ENCODE results near the gene ZNF839.

Gene ZNF839

DNA sequence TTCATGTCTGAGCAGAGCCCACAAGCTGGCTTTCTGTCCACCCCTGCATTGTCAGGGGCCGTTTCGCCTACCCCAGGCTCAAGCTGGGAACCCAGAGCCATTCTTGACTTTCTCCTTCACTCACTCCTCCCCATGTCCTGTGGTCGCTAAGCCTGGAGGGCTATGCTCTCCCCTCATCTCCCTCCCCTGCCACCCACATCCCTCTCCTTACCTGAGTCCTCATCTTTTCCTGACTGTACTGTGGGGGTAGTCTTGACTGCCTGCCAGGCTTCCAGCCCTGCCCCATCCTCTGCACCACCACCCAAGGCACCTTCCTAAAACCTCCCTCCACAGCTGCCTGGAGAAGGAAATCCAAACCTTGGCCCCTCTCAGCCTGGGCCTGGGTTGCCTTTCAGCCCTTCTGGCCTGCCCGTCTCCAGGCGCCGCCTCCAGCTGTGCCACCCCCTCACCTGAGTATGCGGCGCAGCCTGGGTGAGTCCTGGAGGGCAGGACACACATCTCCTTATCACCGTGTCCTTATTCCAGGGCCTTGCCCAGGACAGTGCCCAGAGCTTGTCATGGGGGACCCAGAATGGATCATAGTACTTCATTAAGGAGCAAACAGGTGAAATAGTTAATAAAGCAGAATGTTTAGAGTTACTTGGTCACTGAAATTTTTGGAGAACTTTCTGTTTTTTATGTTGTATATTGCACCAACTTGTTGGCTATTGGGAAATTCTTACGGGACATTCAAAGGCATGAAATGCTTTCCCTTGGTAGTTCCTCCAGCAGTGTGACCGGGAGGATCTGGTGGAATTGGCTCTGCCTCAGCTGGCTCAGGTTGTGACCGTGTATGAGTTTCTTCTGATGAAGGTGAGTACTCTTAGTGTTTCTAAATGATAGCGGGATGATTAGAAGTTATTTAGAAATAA lies 14.5 kb downstream of the ZNF839 start:
- no peak for DNase-seq (ENCODE audit: low read depth)
- TF ChIP-seq, protein P1, sequence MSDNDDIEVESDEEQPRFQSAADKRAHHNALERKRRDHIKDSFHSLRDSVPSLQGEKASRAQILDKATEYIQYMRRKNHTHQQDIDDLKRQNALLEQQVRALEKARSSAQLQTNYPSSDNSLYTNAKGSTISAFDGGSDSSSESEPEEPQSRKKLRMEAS (IDR thresholded peaks at IDR 0.05; ENCODE audit: low read depth, low read length): no peak
- no peak for TF ChIP-seq POLR2A (IDR thresholded peaks at IDR 0.05; ENCODE audit: extremely low read depth, insufficient read length)
- TF ChIP-seq, protein P2, sequence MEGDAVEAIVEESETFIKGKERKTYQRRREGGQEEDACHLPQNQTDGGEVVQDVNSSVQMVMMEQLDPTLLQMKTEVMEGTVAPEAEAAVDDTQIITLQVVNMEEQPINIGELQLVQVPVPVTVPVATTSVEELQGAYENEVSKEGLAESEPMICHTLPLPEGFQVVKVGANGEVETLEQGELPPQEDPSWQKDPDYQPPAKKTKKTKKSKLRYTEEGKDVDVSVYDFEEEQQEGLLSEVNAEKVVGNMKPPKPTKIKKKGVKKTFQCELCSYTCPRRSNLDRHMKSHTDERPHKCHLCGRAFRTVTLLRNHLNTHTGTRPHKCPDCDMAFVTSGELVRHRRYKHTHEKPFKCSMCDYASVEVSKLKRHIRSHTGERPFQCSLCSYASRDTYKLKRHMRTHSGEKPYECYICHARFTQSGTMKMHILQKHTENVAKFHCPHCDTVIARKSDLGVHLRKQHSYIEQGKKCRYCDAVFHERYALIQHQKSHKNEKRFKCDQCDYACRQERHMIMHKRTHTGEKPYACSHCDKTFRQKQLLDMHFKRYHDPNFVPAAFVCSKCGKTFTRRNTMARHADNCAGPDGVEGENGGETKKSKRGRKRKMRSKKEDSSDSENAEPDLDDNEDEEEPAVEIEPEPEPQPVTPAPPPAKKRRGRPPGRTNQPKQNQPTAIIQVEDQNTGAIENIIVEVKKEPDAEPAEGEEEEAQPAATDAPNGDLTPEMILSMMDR (IDR thresholded peaks at IDR 0.05; ENCODE audit: low read depth, low read length): no peak
- TF ChIP-seq MYC (IDR thresholded peaks at IDR 0.05; ENCODE audit: low read depth, low read length): no peak
- H3K4me3 ChIP-seq (ENCODE audit: low read depth, low read length): no peak overlapping the region

DNA sequence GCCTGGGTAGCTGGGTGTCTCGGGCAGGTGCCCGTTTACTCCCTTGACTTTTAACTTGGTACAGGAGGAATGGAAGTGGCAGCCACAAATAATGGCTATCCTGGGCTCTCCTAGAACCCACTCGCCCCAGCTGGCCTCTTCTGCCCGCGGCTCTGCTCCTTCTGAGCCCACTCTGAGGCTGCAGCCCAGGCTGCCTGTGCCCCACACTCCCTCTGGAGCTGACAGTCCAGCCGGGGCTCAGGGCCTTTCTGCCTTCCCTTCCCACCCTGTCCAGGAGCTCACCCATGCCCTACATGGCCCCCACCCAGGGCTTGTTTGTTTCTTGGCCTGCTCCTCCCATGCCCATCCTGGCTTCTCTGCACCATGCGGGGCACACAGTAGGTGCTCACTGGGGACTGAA lies 15.6 kb downstream of the ZNF839 start:
- H3K4me3 ChIP-seq (ENCODE audit: low read depth, low read length): no peak overlapping the region
- TF ChIP-seq POLR2A (IDR thresholded peaks at IDR 0.05; ENCODE audit: extremely low read depth, insufficient read length) (no peak), MYC (IDR thresholded peaks at IDR 0.05; ENCODE audit: low read depth, low read length) (no peak)
- TF ChIP-seq, protein P1 (IDR thresholded peaks at IDR 0.05; ENCODE audit: low read depth, low read length): no peak
- TF ChIP-seq, protein P2 (IDR thresholded peaks at IDR 0.05; ENCODE audit: low read depth, low read length): no peak
- no peak for DNase-seq (ENCODE audit: low read depth)

DNA sequence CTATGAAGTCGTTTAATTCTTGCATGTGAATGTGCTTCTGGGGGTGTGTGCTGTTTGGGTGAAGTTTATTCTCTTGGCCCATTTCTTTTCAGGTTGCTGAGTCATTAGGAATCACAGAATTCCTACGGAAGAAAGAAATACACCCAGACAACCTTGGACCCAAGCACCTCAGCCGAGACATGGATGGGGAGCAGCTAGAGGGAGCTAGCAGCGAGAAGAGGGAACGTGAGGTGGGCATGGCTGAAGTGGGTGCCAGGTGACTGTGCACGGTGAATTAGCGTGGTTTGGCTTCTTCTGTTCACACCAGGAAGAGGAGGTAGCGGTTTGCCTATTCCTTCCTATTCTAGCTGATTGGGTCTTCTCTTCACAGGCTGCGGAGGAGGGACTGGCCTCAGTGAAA lies 19.2 kb downstream of the ZNF839 start:
- DNase-seq (ENCODE audit: low read depth): no peak
- H3K4me3 ChIP-seq (ENCODE audit: low read depth, low read length): no peak overlapping the region
- no peak for TF ChIP-seq POLR2A (IDR thresholded peaks at IDR 0.05; ENCODE audit: extremely low read depth, insufficient read length)
- TF ChIP-seq, protein P2 (IDR thresholded peaks at IDR 0.05; ENCODE audit: low read depth, low read length): no peak
- TF ChIP-seq, protein P1 (IDR thresholded peaks at IDR 0.05; ENCODE audit: low read depth, low read length): no peak
- no peak for TF ChIP-seq MYC (IDR thresholded peaks at IDR 0.05; ENCODE audit: low read depth, low read length)

DNA sequence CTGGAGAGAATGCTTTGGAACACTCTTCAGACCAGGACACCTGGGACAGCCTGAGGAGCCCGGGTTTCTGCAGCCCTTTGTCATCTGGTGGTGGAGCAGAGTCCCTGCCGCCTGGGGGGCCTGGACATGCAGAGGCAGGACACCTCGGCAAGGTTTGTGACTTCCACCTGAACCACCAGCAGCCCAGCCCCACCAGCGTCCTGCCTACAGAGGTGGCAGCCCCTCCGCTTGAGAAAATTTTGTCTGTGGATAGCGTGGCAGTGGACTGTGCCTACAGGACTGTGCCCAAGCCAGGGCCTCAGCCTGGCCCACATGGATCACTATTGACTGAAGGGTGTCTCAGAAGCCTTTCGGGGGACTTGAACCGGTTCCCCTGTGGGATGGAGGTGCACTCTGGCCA lies 22.0 kb downstream of the ZNF839 start:
- H3K4me3 ChIP-seq (ENCODE audit: low read depth, low read length): no peak overlapping the region
- TF ChIP-seq, protein P1 (IDR thresholded peaks at IDR 0.05; ENCODE audit: low read depth, low read length): no peak
- no peak for TF ChIP-seq POLR2A (IDR thresholded peaks at IDR 0.05; ENCODE audit: extremely low read depth, insufficient read length)
- TF ChIP-seq, protein P2 (IDR thresholded peaks at IDR 0.05; ENCODE audit: low read depth, low read length): no peak
- DNase-seq (ENCODE audit: low read depth): no peak

DNA sequence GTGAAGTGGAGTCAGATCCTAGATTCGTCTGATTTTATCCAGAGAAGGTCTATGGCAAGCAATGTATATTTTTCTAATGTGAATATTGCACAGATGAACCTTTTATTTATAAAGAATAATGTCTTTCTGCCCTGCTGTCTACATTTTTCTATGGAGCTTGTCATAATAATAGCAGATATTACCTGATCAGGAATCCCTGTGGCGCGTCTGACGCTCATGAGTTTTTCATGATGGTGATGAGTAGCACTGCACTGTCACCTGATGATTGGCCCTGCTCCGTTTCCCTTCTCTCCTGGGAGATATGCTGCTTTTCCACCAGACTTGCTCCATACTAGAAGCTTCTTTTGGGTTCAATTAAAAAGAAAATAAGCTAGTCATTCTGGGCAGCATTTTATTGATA lies 22.7 kb downstream of the ZNF839 start:
- TF ChIP-seq, protein P2 (IDR thresholded peaks at IDR 0.05; ENCODE audit: low read depth, low read length): no peak
- TF ChIP-seq, protein P1 (IDR thresholded peaks at IDR 0.05; ENCODE audit: low read depth, low read length): no peak
- TF ChIP-seq MYC (IDR thresholded peaks at IDR 0.05; ENCODE audit: low read depth, low read length) (no peak), POLR2A (IDR thresholded peaks at IDR 0.05; ENCODE audit: extremely low read depth, insufficient read length) (no peak)
- H3K4me3 ChIP-seq (ENCODE audit: low read depth, low read length): no peak overlapping the region
- DNase-seq (ENCODE audit: low read depth): no peak

Measured in NB4 (cell line).